ENCODE data around the gene ZBTB43. TPM values are rescaled to one million over a fixed set of nuclear protein-coding genes. Genes with fewer than 3 reads are reported as not detected.

ZBTB43 gene
- total and polyA plus RNA-seq, 2 of the 4 experiments (the other 2 are of a cell fraction), result 4.5 to 15.1 TPM

GRCh38 chr9:126838895-126839294 lies 34.1 kb downstream of the ZBTB43 start:
- peaks cover 20% of the 10 kb centered on the region for H4K20me1 ChIP-seq (ENCODE audit: insufficient read depth, low read length)
- H2AFZ ChIP-seq (replicated peaks; ENCODE audit: low read length, poor library complexity), result no peak overlapping the region
- POLR2A ChIA-PET (ENCODE audit: unreplicated experiment), result no interaction called here

More at GRCh38 chr9:126838895-126839294, 34.1 kb downstream of the ZBTB43 start:
- H3K9me3 ChIP-seq (ENCODE audit: control insufficient read depth, insufficient read depth, low read length), result no peaks in the 10 kb centered on the region
- ATAC-seq (ENCODE audit: low read depth) (no peak), DNase-seq (no peak)
- H2AK9ac ChIP-seq (replicated peaks; ENCODE audit: low read depth, low read length, poor library complexity), result no peak overlapping the region
- CTCF ChIA-PET, result no interaction called here
- no peak overlapping the region for H3K9ac ChIP-seq (ENCODE audit: low read depth, low read length)
- H2BK120ac ChIP-seq (ENCODE audit: low read depth, low read length), result no peak overlapping the region
- WGBS, 2 experiments (ENCODE audit: extremely low coverage in 2 of 2, insufficient read length in 1 of 2), result 94% methylated on average over 9 of the region's 12 CpGs; no CpG with 5 or more reads in 1 of the 2 experiments
- dilution Hi-C loops (cut with HindIII; ENCODE audit: low sequenced_read_pairs, unreplicated experiment) (no loop called here), in situ Hi-C loops (cut with MboI; ENCODE audit: low sequenced_read_pairs) (no loop called here), intact Hi-C loops (cut with micrococcal nuclease) (no loop called here)
- H2BK5ac ChIP-seq (ENCODE audit: low read depth, low read length, poor library complexity, severe bottlenecking), result no peak overlapping the region
- H3K14ac ChIP-seq (replicated peaks; ENCODE audit: low read depth, low read length), result no peak overlapping the region
- H3K79me1 ChIP-seq (ENCODE audit: low read depth in 1 of 2, low read length in 2 of 2), result peaks cover 14 to 40% of the 10 kb centered on the region in 2 experiments
- H2BK20ac ChIP-seq (ENCODE audit: low read depth, low read length), result no peak overlapping the region
- no peak overlapping the region for H3K56ac ChIP-seq (ENCODE audit: extremely low read depth, insufficient read depth, low read length)
- H3K4me3 ChIP-seq (ENCODE audit: insufficient read depth, low read depth, low read length), result no peak overlapping the region
- H3K36me3 ChIP-seq (ENCODE audit: control insufficient read depth, insufficient read depth, low read length), result peaks cover 17% of the 10 kb centered on the region; the same call in 1 of the 2 replicates
- BruUV-seq (replicated peaks), result no TSS peak
- no peak overlapping the region for H2BK15ac ChIP-seq (ENCODE audit: low read depth, low read length)
- no peak overlapping the region for H3K18ac ChIP-seq (ENCODE audit: low read depth, low read length)
- TF ChIP-seq RCOR1 (IDR thresholded peaks at IDR 0.05; ENCODE audit: insufficient replicate concordance, low read length), result no peak
- TF ChIP-seq BHLHE40 (IDR thresholded peaks at IDR 0.05; ENCODE audit: low read depth, low read length), result no peak
- no peak for TF ChIP-seq CEBPB (IDR thresholded peaks at IDR 0.05; ENCODE audit: low read depth, low read length)
- no peak for TF ChIP-seq MAFK (IDR thresholded peaks at IDR 0.05; ENCODE audit: low read depth, low read length)
- TF ChIP-seq USF2 (IDR thresholded peaks at IDR 0.05; ENCODE audit: low read depth, low read length), result no peak
- TF ChIP-seq ELK1 (IDR thresholded peaks at IDR 0.05; ENCODE audit: borderline replicate concordance, low read depth, low read length), result no peak
- TF ChIP-seq SMC3 (IDR thresholded peaks at IDR 0.05; ENCODE audit: low read depth, low read length), result no peak
- no peak for TF ChIP-seq POLR2A (IDR thresholded peaks at IDR 0.05; ENCODE audit: low read depth, low read length)
- no peak for TF ChIP-seq NFE2L2 (IDR thresholded peaks at IDR 0.05; ENCODE audit: low read depth, low read length)
- TF ChIP-seq RFX5 (IDR thresholded peaks at IDR 0.05; ENCODE audit: low read depth, low read length), result no peak
- H3K4me1 ChIP-seq (ENCODE audit: control insufficient read depth, insufficient read depth, low read length), result peaks cover 2% of the 10 kb centered on the region; the same call in 1 of the 2 replicates
- no peak overlapping the region for H3K27ac ChIP-seq (ENCODE audit: insufficient read depth, low read length)
- no peak overlapping the region for H4K8ac ChIP-seq (ENCODE audit: low read depth in 2 of 2, low read length in 2 of 2)
- H3K4me2 ChIP-seq (ENCODE audit: low read depth, low read length), result no peak overlapping the region
- no peaks in the 10 kb centered on the region for H3K27me3 ChIP-seq (ENCODE audit: control insufficient read depth, insufficient read depth, low read length)
- no peak overlapping the region for H3K23ac ChIP-seq (ENCODE audit: low read depth, low read length)
- no peak overlapping the region for H3K4ac ChIP-seq (ENCODE audit: low read depth, low read length)
- no peak overlapping the region for H4K5ac ChIP-seq (ENCODE audit: low read depth, low read length)
- H2AK5ac ChIP-seq (ENCODE audit: low read depth, low read length), result no peak overlapping the region
- peaks cover 3% of the 10 kb centered on the region; the same call in 1 of the 2 replicates for H3K9me1 ChIP-seq (ENCODE audit: insufficient read depth, low read length)
- H4K91ac ChIP-seq (ENCODE audit: insufficient read depth, low read depth, low read length), result no peak overlapping the region

Measured in IMR-90 (cell line).